GM21717 (cell line): ENCODE data around the gene SASH1.

Experiments used
- ATAC-seq: cut with Tn5 transposase; IDR thresholded peaks from one replicate; pipeline ENCODE4 v1.9.1; 2021; ENCODE audit warnings: mild to moderate bottlenecking, moderate library complexity; ENCODE audit not compliant: unreplicated experiment

Gene SASH1

GRCh38 chr6:148538261-148539190 is 195.9 kb downstream of the SASH1 start:
- no peak for ATAC-seq

- ATAC-seq, result no peak
Measured at GRCh38 chr6:148543540-148543939, 200.9 kb downstream of the SASH1 start.

- ATAC-seq, result no peak
Measured at GRCh38 chr6:148544421-148544820, 201.8 kb downstream of the SASH1 start.

GRCh38 chr6:148545901-148546300 is 203.3 kb downstream of the SASH1 start:
- ATAC-seq, result no peak

- ATAC-seq, result no peak
Measured at GRCh38 chr6:148547110-148547509, 204.5 kb downstream of the SASH1 start.

GRCh38 chr6:148548065-148548748 is 205.6 kb downstream of the SASH1 start:
- ATAC-seq, result no peak

- ATAC-seq, result no peak
Measured at GRCh38 chr6:148548749-148549140, 206.1 kb downstream of the SASH1 start.

GRCh38 chr6:148550569-148550968 is 207.9 kb downstream of the SASH1 start:
- no peak for ATAC-seq

- no peak for ATAC-seq
Measured at GRCh38 chr6:148551226-148551625, 208.6 kb downstream of the SASH1 start.

- ATAC-seq, result no peak
Measured at GRCh38 chr6:148556410-148556809, 213.8 kb downstream of the SASH1 start.

- ATAC-seq, result no peak
Measured at GRCh38 chr6:148557796-148558321, 215.2 kb downstream of the SASH1 start.

- peak; percentile 87 for ATAC-seq
Measured at GRCh38 chr6:148559848-148560433, 217.3 kb downstream of the SASH1 start.

- ATAC-seq, result no peak
Measured at GRCh38 chr6:148561629-148562028, 219.0 kb downstream of the SASH1 start.

- no peak for ATAC-seq
Measured at GRCh38 chr6:148563066-148563465, 220.4 kb downstream of the SASH1 start.

- no peak for ATAC-seq
Measured at GRCh38 chr6:148564494-148565035, 221.9 kb downstream of the SASH1 start.

- ATAC-seq, result no peak
Measured at GRCh38 chr6:148565321-148565926, 222.8 kb downstream of the SASH1 start.

- ATAC-seq, result no peak
Measured at GRCh38 chr6:148565930-148566663, 223.5 kb downstream of the SASH1 start.

- ATAC-seq, result no peak
Measured at GRCh38 chr6:148566664-148567350, 224.2 kb downstream of the SASH1 start.

- ATAC-seq, result no peak
Measured at GRCh38 chr6:148570456-148570855, 227.8 kb downstream of the SASH1 start.
